Bone marrow (tissue), 2 donors: Measurements from ENCODE around the gene TTC21A.
"Not testable (repeated sequence)": the region's sequence is repeated elsewhere in the genome, so short reads cannot be mapped to it uniquely, and the experiment has no call there.

Experiments
- DNase-seq, 2 donors: peaks; one replicate each; lab custom pipeline; 2025; lab: John Stamatoyannopoulos, UW

TTC21A gene

DNA sequence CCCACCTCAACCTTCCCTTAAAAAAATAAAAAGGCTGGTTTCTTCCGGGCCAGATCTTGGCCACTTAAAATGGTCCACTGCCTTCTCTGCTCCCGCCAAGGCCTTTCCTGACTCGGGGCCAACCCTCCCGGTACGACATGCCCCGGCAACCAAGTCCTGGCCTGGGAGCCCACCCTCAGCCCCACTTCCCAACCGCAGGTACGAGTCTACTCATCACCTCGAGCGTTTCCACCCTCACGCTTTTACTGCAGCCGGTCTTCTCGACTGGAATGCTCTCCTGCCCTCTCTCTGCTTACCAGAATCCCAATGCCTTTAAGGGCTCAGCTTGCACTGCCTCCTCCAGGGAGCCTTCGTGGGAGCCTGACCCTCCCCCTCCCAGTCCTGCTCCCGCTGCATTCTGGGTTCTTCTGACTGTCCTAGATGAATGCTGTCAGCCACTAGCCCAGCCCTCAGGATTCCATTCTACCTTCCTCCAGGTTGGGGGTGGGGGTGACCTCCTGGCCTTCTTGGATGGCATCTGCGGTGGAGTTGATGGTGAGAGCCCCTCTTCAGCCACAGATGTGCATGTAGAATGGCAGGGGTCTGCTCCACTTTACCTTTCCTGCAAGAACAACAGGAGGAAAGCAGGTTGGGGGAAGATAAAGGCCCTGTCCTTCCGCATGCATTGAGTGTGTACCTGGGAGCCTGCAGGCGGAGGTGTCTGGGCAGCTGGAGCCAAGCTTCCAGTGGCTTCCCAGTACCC, 47.0 kb downstream of the TTC21A start:
- no peak for DNase-seq

DNA sequence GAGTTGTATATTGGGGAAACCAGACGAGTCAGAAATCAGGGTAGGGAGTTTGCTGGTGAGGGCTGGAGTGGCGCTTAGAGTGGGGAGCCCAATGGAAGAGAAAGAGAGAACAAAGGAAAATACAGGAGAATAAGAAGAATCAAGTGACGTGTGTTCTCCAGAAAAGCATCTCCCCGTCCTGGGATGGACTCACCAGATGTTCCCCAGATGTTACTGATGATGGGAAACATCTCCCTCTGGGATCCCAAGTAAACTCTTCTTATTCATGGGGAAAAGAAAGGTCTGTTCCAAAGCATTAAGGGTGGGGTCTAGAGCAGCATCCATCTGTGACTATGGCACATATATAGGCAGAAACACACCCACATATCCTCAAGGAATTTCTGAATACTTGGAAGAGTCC, 48.9 kb downstream of the TTC21A start:
- DNase-seq: no peak

DNA sequence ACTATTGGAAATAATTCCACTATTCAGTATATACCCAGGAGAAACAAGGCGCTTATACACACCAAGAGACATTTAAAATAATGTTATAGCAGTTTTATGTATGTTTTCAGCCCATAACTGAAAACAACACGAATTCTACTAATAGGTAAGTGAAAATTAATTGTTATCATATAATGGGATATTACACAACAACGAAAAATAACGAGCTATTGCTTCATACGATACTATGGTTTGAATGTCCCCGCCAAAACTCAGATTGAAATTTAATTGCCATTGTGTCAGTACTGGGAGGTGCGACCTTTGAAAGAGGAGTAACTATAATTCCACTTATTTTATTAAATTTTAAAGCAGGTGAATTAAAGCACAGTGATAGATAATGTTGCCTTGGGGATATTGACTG, 49.9 kb downstream of the TTC21A start:
- DNase-seq: no peak

DNA sequence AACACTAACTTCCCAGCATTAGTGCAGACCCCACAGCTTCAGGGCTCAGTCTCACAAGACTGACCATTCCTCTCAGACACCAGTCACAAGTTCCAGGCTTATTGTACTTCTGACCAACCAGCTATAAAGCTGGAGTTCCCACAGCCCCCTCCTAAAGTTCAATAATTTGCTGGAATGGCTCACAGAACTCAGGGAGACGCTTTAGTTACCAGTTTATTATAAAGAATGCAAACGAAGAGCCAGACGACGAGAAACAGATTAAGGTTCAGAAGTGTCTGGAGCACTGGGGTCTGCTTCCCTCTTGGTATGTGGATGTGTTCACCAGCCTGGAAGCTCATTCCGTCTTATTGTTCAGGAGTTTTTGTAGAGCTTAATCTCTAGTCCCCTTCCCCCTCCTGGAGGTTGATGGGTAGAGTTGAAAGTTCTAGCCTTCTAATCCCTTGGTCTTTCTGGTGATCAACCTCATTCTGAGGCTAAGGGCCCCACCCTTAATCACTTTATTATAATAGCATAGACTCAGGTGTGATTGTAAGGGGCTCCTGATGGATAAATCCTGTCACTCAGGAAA, 50.8 kb downstream of the TTC21A start:
- no peak for DNase-seq

DNA sequence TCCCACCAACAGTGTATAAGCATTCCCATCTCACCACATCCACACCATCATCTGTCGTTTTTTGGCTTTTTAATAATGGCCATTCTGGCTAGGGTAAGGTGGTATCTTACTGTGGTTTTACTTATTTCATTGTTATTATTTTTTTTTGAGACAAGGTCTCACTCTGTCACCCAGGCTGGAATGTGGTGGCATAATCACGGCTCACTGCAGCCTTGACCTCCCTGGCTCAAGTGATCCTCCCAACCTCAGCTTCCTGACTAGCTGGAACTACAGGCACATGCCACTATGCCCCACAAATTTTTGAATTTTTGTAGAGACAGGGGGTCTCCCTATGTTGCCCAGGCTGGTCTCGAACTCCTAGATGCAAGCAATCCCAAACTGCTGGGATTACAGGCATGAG, 56.9 kb downstream of the TTC21A start:
- DNase-seq: no peak

GRCh38 chr3:39165518-39165917, 58.0 kb downstream of the TTC21A start:
- no peak for DNase-seq

GRCh38 chr3:39166134-39166710, 58.7 kb downstream of the TTC21A start:
- no peak for DNase-seq

DNA sequence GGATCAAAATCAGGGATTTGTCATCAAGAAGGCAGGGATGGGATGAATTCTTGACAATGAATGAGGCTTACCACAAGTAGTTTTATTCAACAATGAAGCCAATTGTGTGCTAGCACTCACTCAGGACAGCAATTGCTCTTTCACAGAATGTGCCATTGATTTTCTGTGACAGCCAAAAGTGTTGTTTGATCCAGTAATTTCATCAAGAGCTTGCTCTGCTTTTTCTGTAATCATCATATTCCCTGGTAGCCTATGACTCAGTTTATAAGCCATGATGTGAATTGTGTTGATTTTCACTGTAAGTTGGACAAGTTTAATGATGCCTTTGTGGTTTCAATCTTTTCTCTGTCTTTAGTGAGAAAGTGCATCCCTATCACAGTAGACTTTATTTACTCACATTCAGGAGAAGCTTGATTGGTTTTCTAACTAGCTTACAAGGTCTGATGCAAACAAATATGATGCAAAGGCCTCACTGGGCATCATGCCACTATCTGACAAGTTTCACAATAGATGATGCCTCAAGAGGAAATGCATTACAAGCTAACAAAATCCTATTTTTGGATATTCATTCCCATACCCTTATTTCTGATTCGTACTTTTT, 59.6 kb downstream of the TTC21A start:
- DNase-seq: peak; percentile 23

DNA sequence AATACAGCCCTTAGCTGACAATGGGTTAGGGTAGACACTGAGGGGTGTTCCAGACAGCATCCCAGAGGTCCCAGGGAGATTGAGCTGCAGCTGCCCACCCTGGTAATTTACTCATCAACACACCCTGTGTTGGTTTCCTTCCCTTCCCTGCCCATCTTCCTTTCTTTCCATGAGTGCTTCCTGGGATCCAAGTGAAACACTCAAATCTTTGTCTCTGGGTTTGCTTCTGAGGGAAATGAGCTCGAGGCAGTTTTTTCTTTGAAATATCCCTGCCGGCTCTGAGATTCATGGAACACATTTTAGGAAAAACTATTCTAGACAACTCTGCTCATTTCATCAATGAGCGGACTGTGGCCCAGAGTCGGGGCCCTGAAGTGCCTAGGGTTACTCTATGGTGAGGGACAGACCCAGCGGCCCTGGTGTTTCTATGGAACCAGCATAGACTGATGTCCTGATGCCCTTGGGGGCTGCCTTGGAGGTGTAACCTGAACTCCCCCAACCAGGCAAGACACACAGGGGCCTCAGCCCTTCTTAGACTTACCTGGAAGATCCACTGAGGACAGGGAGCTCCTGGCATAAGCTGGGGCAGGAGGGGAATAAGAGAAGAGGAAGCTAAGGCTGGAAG, 60.8 kb downstream of the TTC21A start:
- no peak for DNase-seq

- DNase-seq: no peak
These were observed 62.2 kb downstream of the TTC21A start for GRCh38 chr3:39169712-39170111.

DNA sequence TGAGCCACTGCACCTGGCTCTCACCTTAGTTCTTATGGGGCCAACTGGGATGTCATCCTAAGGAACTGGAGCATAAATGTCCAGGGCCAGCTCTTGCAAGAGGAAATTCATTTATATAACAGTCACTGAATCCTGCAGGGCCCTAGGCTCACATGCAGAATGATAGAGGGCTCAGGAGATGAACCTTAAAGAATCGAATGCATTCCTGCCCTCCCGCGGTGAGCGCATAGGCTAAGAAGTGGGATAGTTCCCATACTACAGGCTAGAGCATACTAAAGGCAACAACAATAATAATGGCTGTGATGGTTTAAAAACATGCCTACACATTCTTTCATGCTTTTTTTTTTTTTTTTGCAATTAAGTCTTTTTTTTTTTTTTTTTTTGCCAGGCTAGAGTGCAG, 63.0 kb downstream of the TTC21A start:
- no peak for DNase-seq

- not testable (repeated sequence) for DNase-seq
These were observed 63.4 kb downstream of the TTC21A start for GRCh38 chr3:39170877-39171276.

GRCh38 chr3:39171860-39172259, 64.4 kb downstream of the TTC21A start:
- DNase-seq: no peak

DNA sequence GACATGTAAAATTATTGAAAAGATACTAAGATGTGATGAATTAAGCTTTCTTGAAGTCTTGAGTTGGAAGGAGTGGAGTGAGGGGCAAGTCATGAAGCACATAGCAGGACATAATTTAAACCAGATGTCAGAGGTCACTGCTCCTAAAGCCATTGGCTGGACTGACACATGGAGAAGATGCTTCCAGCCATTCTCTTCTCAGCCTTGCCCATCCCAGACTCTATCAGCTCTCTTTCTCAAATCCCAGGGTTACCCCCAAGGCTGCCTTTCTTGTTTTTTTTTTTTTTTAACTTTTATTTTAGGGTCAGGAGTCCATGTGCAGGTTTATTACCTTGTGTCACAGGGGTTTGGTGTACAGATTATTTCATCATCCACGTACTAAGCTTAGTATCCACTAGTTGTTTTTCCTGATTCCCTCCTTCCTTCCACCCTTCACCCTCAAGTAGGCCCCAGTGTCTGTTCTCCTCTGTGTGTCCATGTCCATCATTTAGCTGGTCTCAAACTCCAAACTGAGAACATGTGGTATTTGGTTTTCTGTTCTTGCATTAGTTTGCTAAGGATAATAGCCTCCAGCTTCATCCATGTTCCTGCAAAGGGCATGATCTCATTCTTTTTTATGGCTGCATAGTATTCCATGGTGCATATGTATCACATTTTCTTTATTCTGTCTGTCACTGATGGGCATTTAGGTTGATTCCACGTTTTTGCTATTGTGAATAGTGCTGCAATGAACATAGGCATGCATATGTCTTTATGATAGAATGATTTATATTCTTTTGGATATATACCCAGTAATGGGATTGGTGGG, 66.0 kb downstream of the TTC21A start:
- DNase-seq: no peak

DNA sequence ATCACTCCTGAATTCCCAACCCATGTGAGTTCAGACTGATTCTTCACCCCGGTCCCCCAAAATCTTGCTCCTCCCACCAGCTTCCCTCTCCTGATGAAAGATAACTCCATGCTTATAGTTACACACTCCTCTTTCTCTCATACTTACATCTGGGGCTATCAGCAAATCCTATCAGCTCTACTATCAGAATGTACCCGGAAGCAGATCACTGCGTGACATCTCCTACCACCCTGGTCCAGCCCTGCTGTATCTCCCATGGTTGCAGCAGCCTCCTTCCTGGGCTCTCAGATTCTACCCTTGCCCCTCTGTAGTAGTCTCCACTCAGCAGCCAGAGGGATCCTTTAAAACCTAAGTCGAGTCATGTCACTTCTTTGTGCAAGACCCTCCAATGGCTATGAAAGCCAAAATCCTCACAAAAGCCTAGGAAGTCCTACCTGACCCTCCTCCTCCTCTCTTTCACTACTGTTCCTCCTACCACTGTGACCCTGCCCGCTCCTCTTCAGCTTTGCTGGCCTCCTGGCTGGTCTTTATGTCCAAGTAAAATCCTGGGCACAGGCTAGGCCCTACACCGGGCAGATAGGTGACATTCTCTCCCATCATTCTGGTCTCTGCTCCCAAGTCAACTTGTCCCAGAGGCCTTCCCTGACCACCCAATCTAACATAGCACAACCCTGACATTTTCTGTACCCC, 68.7 kb downstream of the TTC21A start:
- DNase-seq: no peak

GRCh38 chr3:39177708-39178332, 70.3 kb downstream of the TTC21A start:
- DNase-seq: peak; percentile 42 to 60

GRCh38 chr3:39178553-39178952, 71.1 kb downstream of the TTC21A start:
- DNase-seq: no peak

DNA sequence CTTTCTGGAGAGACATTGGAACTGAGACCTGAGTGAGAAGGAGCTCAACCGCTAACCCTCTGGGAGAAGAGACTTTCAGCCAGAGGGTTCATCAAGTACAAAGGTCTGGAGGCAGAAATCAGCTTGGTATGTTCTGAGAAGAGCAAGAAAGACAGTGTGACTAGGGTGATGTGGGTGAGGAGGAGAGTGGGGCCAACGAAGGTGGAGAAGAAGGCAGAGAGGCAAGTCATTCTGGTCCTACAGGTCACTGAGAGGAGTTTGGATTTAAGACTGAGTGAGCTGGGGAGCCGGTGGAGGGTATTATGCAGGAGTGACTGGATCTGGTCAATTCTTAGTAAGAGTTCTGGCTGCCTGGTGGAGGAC, 72.7 kb downstream of the TTC21A start:
- DNase-seq: no peak

DNA sequence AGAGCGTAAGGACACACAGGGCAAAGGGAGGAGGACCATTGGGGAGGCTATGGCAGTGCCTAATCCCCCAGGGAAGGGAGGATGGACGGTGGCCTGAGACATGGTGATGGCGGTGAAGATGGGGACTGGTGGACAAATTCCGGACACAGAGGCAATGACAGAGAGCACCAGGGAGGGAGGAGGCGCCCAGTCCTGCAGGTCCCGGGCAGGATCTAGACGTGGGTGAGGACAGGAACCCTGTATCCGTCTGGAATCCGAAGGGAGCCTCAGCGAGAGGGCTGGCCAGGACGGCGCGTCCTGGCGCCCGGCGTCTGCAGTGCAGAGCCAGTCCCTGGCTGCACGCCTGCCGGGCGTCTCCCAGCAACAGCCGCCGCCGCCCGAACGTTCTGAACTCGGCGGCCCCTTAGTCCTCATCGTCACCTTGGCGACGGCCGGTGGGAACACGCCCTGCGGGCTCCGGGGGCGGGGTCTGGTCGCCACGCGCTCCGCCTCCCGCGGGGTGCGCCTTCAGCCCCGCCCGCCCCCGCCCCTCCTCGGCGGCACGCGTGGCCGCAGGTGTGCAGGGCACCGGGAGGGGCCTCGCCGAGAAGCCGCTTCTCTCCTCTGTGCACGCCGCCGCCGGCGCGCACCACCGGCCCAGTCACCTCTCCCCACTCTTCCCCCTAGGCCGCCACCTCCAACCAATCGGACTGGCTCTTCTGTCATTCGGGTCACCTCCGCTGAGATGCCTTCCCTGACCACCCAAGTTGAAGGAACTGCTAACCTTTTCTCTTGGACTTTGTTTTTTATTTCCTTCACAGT, 73.3 kb downstream of the TTC21A start:
- peak; percentile 45 to 51 for DNase-seq
